Lower lobe of right lung (tissue), 2 donors: ENCODE data around the gene OCA2. TPM values are rescaled to one million over a fixed set of nuclear protein-coding genes. Genes with fewer than 3 reads are reported as not detected.

ENCODE experiments used
- ATAC-seq, 2 donors: fragments of 200-7000 bp; cut with Tn5 transposase; one replicate each; pipeline ENCODE4 v1.9.1; 2020 to 2022; ENCODE audit warnings: mild to moderate bottlenecking in 2 of 2, moderate library complexity in 2 of 2
- DNase-seq: peaks from one replicate; pipeline ENCODE4 v3.0.0-alpha.2; 2020
- H3K27ac ChIP-seq: fragments of 200-600 bp; one replicate; pipeline ENCODE4 v1.8.0; 2022
- H3K27me3 ChIP-seq: fragments of 200-600 bp; one replicate; pipeline ENCODE4 v1.8.0; 2022; ENCODE audit warnings: low read depth
- H3K36me3 ChIP-seq: fragments of 200-600 bp; one replicate; pipeline ENCODE4 v1.8.0; 2022; ENCODE audit warnings: mild to moderate bottlenecking
- H3K4me1 ChIP-seq: fragments of 200-600 bp; one replicate; pipeline ENCODE4 v1.8.0; 2022
- H3K4me3 ChIP-seq: fragments of 200-600 bp; one replicate; pipeline ENCODE4 v1.8.0; 2022; ENCODE audit warnings: mild to moderate bottlenecking
- H3K9me3 ChIP-seq: fragments of 200-600 bp; one replicate; pipeline ENCODE4 v1.8.0; 2022
- CTCF ChIP-seq: fragments of 200-600 bp; IDR thresholded peaks from one replicate; pipeline ENCODE4 v1.8.0; 2022; ENCODE audit warnings: antibody characterized with exemption, mild to moderate bottlenecking
- intact Hi-C: fragments of 100-400 bp; cut with DNase I; formaldehyde crosslinking; loops from one replicate; pipeline ENCODE4 v1.11.0; 2022
- total RNA-seq: library from RNA; stranded (reverse); fragmentation: NEBNext Ultra II Directional; extraction: Animal tissue kit (Norgen Biotek cat#: 25700); gene quantifications from one replicate; pipeline ENCODE4 v1.2.1, GENCODE V29; 2021
- donor health status: DM: no; HTN: yes; CAD: no; lungs with severe emphysema.

OCA2 gene
- total RNA-seq, 1 donor from 2014 or later: 1.2 TPM

- no peaks in the 10 kb centered on the region for H3K4me1 ChIP-seq
- intact Hi-C loops: no loop called here
These were observed 308.8 kb downstream of the OCA2 start for GRCh38 chr15:27790270-27790669.

GRCh38 chr15:27787931-27788330 lies 311.2 kb downstream of the OCA2 start:
- DNase-seq: no peak
- TF ChIP-seq CTCF: no peak
- H3K4me3 ChIP-seq: no peak overlapping the region
- no peaks in the 10 kb centered on the region for H3K27me3 ChIP-seq
- no peaks in the 10 kb centered on the region for H3K9me3 ChIP-seq
- no peak for ATAC-seq
- no peaks in the 10 kb centered on the region for H3K4me1 ChIP-seq
- no peaks in the 10 kb centered on the region for H3K36me3 ChIP-seq
- no peak overlapping the region for H3K27ac ChIP-seq
- intact Hi-C loops: no loop called here

More at GRCh38 chr15:27790270-27790669, 308.8 kb downstream of the OCA2 start:
- ATAC-seq: no peak
- Histone ChIP-seq H3K27ac (no peak overlapping the region), H3K36me3 (no peaks in the 10 kb centered on the region), H3K27me3 (no peaks in the 10 kb centered on the region), H3K9me3 (no peaks in the 10 kb centered on the region), H3K4me3 (no peak overlapping the region)
- no peak for DNase-seq
- TF ChIP-seq CTCF: no peak

GRCh38 chr15:27784107-27784506 lies 315.0 kb downstream of the OCA2 start:
- TF ChIP-seq CTCF: no peak
- intact Hi-C loops: no loop called here

GRCh38 chr15:27783678-27784077 lies 315.4 kb downstream of the OCA2 start:
- no peak for TF ChIP-seq CTCF
- Histone ChIP-seq H3K36me3 (no peaks in the 10 kb centered on the region), H3K4me3 (no peak overlapping the region), H3K9me3 (peaks cover 3% of the 10 kb centered on the region), H3K27me3 (no peaks in the 10 kb centered on the region), H3K4me1 (no peaks in the 10 kb centered on the region), H3K27ac (no peak overlapping the region)
- ATAC-seq (no peak), DNase-seq (no peak)
- intact Hi-C loops: no loop called here

More at GRCh38 chr15:27784107-27784506, 315.0 kb downstream of the OCA2 start:
- no peak overlapping the region for H3K27ac ChIP-seq
- H3K4me3 ChIP-seq: no peak overlapping the region
- H3K9me3 ChIP-seq: peaks cover 2% of the 10 kb centered on the region
- no peaks in the 10 kb centered on the region for H3K4me1 ChIP-seq
- no peaks in the 10 kb centered on the region for H3K27me3 ChIP-seq
- DNase-seq (no peak), ATAC-seq (no peak)
- no peaks in the 10 kb centered on the region for H3K36me3 ChIP-seq

- Histone ChIP-seq H3K27ac (no peak overlapping the region), H3K4me3 (no peak overlapping the region), H3K27me3 (no peaks in the 10 kb centered on the region), H3K4me1 (no peaks in the 10 kb centered on the region), H3K9me3 (peaks cover 3% of the 10 kb centered on the region), H3K36me3 (no peaks in the 10 kb centered on the region)
- DNase-seq (no peak), ATAC-seq (no peak)
- no peak for TF ChIP-seq CTCF
- intact Hi-C loops: no loop called here
These were observed 317.0 kb downstream of the OCA2 start for GRCh38 chr15:27782125-27782524.

GRCh38 chr15:27776501-27776900 lies 322.6 kb downstream of the OCA2 start:
- ATAC-seq (no peak), DNase-seq (no peak)
- Histone ChIP-seq H3K9me3 (peaks cover 3% of the 10 kb centered on the region), H3K4me1 (no peaks in the 10 kb centered on the region), H3K27ac (no peak overlapping the region), H3K27me3 (no peaks in the 10 kb centered on the region), H3K4me3 (no peak overlapping the region), H3K36me3 (no peaks in the 10 kb centered on the region)
- TF ChIP-seq CTCF: no peak
- intact Hi-C loops: no loop called here
